ENCODE data around the gene KREMEN1.

DNA sequence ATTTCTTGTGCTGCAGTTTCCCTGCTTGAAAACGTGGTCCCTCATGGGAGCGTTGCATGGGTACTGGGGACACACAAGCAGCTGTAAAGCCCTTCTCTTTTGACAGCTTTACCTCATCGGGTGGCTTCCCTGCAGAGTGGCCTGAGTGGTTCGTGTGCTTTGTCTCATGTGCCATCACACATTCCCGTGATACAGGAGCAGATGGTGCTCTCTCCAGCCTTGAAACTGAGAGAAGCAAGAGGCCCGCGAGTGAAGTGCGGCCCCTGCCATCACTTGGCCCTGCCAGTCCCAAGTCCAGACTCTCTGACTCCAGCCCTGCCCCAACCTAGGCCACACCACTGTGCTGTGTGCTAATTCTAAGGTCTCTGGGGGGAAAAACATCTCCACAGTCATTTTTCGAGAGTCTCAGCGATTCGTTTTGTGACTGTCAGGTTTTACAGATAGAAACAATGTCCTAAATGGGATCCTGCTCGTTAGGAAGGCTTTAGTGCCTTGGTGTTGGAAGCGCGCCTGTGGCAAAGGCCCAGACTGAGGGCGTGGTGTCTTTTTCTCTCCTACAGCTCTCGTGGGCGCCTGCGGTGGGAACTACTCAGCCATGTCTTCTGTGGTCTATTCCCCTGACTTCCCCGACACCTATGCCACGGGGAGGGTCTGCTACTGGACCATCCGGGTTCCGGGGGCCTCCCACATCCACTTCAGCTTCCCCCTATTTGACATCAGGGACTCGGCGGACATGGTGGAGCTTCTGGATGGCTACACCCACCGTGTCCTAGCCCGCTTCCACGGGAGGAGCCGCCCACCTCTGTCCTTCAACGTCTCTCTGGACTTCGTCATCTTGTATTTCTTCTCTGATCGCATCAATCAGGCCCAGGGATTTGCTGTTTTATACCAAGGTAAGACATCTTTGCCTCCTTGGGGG lies 64.2 kb downstream of the KREMEN1 start:
- TF ChIP-seq SIN3A (IDR thresholded peaks at IDR 0.05; ENCODE audit: borderline replicate concordance, insufficient read depth, low read depth, low read length) (no peak), CTCF (IDR thresholded peaks at IDR 0.05) (no peak), POLR2AphosphoS5 (IDR thresholded peaks at IDR 0.05; ENCODE audit: low read depth, low read length) (no peak), TCF7L2 (IDR thresholded peaks at IDR 0.05; ENCODE audit: low read depth, low read length) (no peak)
